ENCODE results near the gene SMAP1.

The SMAP1 gene

GRCh38 chr6:70901324-70901723, 233.6 kb downstream of the SMAP1 start:
- H3K4me3 ChIP-seq (ENCODE audit: low read length), result no peak overlapping the region
- no peaks in the 10 kb centered on the region for H3K79me2 ChIP-seq (ENCODE audit: low read length)
- no peaks in the 10 kb centered on the region for H4K20me1 ChIP-seq (ENCODE audit: insufficient read depth, low read length)
- no peak overlapping the region for H2AFZ ChIP-seq (ENCODE audit: low read depth, low read length)
- no peak overlapping the region for H3K9ac ChIP-seq (ENCODE audit: low read length)
- H3K36me3 ChIP-seq (replicated peaks; ENCODE audit: low read depth, low read length), result no peaks in the 10 kb centered on the region
- H3K27me3 ChIP-seq (ENCODE audit: low read depth, low read length), result 0 out of 2 replicates have a peak, but pooled peaks cover 2% of the 10 kb centered on the region
- no peaks in the 10 kb centered on the region for H3K4me1 ChIP-seq (ENCODE audit: low read length)
- H3K4me2 ChIP-seq (ENCODE audit: low read length), result no peak overlapping the region
- H3K9me3 ChIP-seq (ENCODE audit: insufficient read depth, low read length), result no peaks in the 10 kb centered on the region
- no peak overlapping the region for H3K27ac ChIP-seq (ENCODE audit: low read length)
- no peak for TF ChIP-seq EZH2phosphoT487 (IDR thresholded peaks at IDR 0.05; ENCODE audit: low read depth)
- no peak for TF ChIP-seq CTCF (IDR thresholded peaks at IDR 0.05; ENCODE audit: low read depth, low read length)

- no peaks in the 10 kb centered on the region for H4K20me1 ChIP-seq (ENCODE audit: insufficient read depth, low read length)
- H3K27ac ChIP-seq (ENCODE audit: low read length), result no peak overlapping the region
- H3K9ac ChIP-seq (ENCODE audit: low read length), result no peak overlapping the region
- no peaks in the 10 kb centered on the region for H3K4me1 ChIP-seq (ENCODE audit: low read length)
- no peak overlapping the region for H3K4me3 ChIP-seq (ENCODE audit: low read length)
- TF ChIP-seq EZH2phosphoT487 (IDR thresholded peaks at IDR 0.05; ENCODE audit: low read depth), result no peak
- no peak for TF ChIP-seq CTCF (IDR thresholded peaks at IDR 0.05; ENCODE audit: low read depth, low read length)
- no peak overlapping the region for H3K4me2 ChIP-seq (ENCODE audit: low read length)
- no peak overlapping the region for H2AFZ ChIP-seq (ENCODE audit: low read depth, low read length)
- no peaks in the 10 kb centered on the region for H3K79me2 ChIP-seq (ENCODE audit: low read length)
- no peaks in the 10 kb centered on the region for H3K27me3 ChIP-seq (ENCODE audit: low read depth, low read length)
- no peaks in the 10 kb centered on the region for H3K36me3 ChIP-seq (replicated peaks; ENCODE audit: low read depth, low read length)
- H3K9me3 ChIP-seq (ENCODE audit: insufficient read depth, low read length), result no peaks in the 10 kb centered on the region
Observed at GRCh38 chr6:70903665-70904452, 236.2 kb downstream of the SMAP1 start.

GRCh38 chr6:70905742-70906141, 238.1 kb downstream of the SMAP1 start:
- H3K4me3 ChIP-seq (ENCODE audit: low read length), result no peak overlapping the region
- no peaks in the 10 kb centered on the region for H4K20me1 ChIP-seq (ENCODE audit: insufficient read depth, low read length)
- no peaks in the 10 kb centered on the region for H3K4me1 ChIP-seq (ENCODE audit: low read length)
- H3K27ac ChIP-seq (ENCODE audit: low read length), result no peak overlapping the region
- H3K79me2 ChIP-seq (ENCODE audit: low read length), result no peaks in the 10 kb centered on the region
- H3K9ac ChIP-seq (ENCODE audit: low read length), result no peak overlapping the region
- TF ChIP-seq CTCF (IDR thresholded peaks at IDR 0.05; ENCODE audit: low read depth, low read length), result no peak
- TF ChIP-seq EZH2phosphoT487 (IDR thresholded peaks at IDR 0.05; ENCODE audit: low read depth), result no peak
- no peaks in the 10 kb centered on the region for H3K9me3 ChIP-seq (ENCODE audit: insufficient read depth, low read length)
- no peaks in the 10 kb centered on the region for H3K36me3 ChIP-seq (replicated peaks; ENCODE audit: low read depth, low read length)
- no peak overlapping the region for H3K4me2 ChIP-seq (ENCODE audit: low read length)
- no peak overlapping the region for H2AFZ ChIP-seq (ENCODE audit: low read depth, low read length)
- H3K27me3 ChIP-seq (ENCODE audit: low read depth, low read length), result no peaks in the 10 kb centered on the region

Data from OCI-LY3 (cell line).